Panc1 (cell line): ENCODE measurements around the gene CD226. TPM values are rescaled to one million over a fixed set of nuclear protein-coding genes. Genes with fewer than 3 reads are reported as not detected.

Experiments used
- ATAC-seq: fragments of 200-7000 bp; cut with Tn5 transposase; 2 replicates; pipeline ENCODE4 v1.9.1; 2020; ENCODE audit warnings: mild to moderate bottlenecking, moderate library complexity
- BruUV-seq: library from RNA; stranded (reverse); fragments of 400-500 nt; replicated peaks from 2 replicates; lab custom pipeline; 2021; lab: Mats Ljungman, UMichigan
- CTCF ChIA-PET: fragments of 300-600 bp; sonication (Branson Sonifier 250); formaldehyde crosslinking; loops from one replicate; lab custom pipeline; 2022; ENCODE audit warnings: antibody characterized with exemption; lab: Charles Lee
- POLR2A ChIA-PET: fragments of 300-600 bp; sonication (Branson Sonifier 250); formaldehyde crosslinking; loops from one replicate; lab custom pipeline; 2022; ENCODE audit warnings: antibody characterized with exemption; lab: Charles Lee
- DNase-seq: peaks from one replicate; pipeline ENCODE4 v3.0.0-alpha.2; 2010; ENCODE audit warnings: low read depth, low spot score
- H3K27ac ChIP-seq: 2 replicates; pipeline ENCODE4 v1.5.1; 2011; ENCODE audit warnings: mild to moderate bottlenecking, low read length, inconsistent platforms
- H3K27me3 ChIP-seq: fragments of 200-500 bp; sonication (Bioruptor generic); 2 replicates; pipeline ENCODE4 v1.6.0; 2014; ENCODE audit warnings: low read length, inconsistent platforms; ENCODE audit not compliant: control insufficient read depth, insufficient read depth
- H3K36me3 ChIP-seq: fragments of 200-500 bp; sonication (Bioruptor generic); 2 replicates; pipeline ENCODE4 v1.5.1; 2014; ENCODE audit warnings: inconsistent platforms, mild to moderate bottlenecking, low read length, moderate library complexity; ENCODE audit not compliant: control insufficient read depth, insufficient read depth
- H3K4me1 ChIP-seq: 2 replicates; pipeline ENCODE4 v1.5.1; 2011; ENCODE audit warnings: inconsistent platforms, mild to moderate bottlenecking, low read length, moderate library complexity; ENCODE audit not compliant: control insufficient read depth, insufficient read depth
- H3K4me3 ChIP-seq, 2 experiments: 2 replicates each; pipeline ENCODE4 v1.5.1; 2011 to 2012; ENCODE audit warnings: low read depth in 2 of 2, low read length in 2 of 2, mild to moderate bottlenecking in 2 of 2, inconsistent platforms in 1 of 2, moderate library complexity in 1 of 2
- H3K9me3 ChIP-seq: fragments of 200-500 bp; sonication (Bioruptor generic); 2 replicates; pipeline ENCODE4 v1.5.1; 2014; ENCODE audit warnings: low read depth, mild to moderate bottlenecking, inconsistent platforms, low read length, moderate library complexity; ENCODE audit not compliant: control insufficient read depth, insufficient read depth
- POLR2AphosphoS5 ChIP-seq: IDR thresholded peaks from 2 replicates; pipeline ENCODE4 v1.6.1; 2012; ENCODE audit warnings: mild to moderate bottlenecking, low read depth, low read length, moderate library complexity
- SIN3A ChIP-seq: IDR thresholded peaks from 2 replicates; pipeline ENCODE4 v1.6.1; 2012; ENCODE audit warnings: low read depth, mild to moderate bottlenecking, low read length, moderate library complexity, borderline replicate concordance; ENCODE audit not compliant: insufficient read depth
- TCF7L2 ChIP-seq: IDR thresholded peaks from 2 replicates; pipeline ENCODE4 v1.6.1; 2011; ENCODE audit warnings: mild to moderate bottlenecking, low read depth, low read length, inconsistent platforms
- in situ Hi-C: cut with HindIII; loops from 2 replicates; pipeline ENCODE4 v1.10.0; 2016; ENCODE audit warnings: low sequenced_read_pairs, low pct_unique_long_range_greater_than_20kb
- intact Hi-C: fragments of 100-400 bp; cut with micrococcal nuclease; formaldehyde crosslinking; loops from one replicate; pipeline ENCODE4 v1.10.0; 2022; ENCODE audit not compliant: unreplicated experiment
- total RNA-seq: library from RNA; stranded (reverse); gene quantifications from one replicate; pipeline ENCODE4 v1.2.1, GENCODE V29; 2021; ENCODE audit not compliant: unreplicated experiment
- TF ChIP-seq, protein P1 (sequence below): fragments of 450-650 bp; IDR thresholded peaks from 2 replicates; pipeline ENCODE4 v1.5.1; 2017; ENCODE audit warnings: mild to moderate bottlenecking
- TF ChIP-seq, protein P2 (sequence below), 2 experiments: IDR thresholded peaks; 2 replicates each; pipeline ENCODE4 v1.6.1; 2011 to 2012; ENCODE audit warnings: low read depth in 2 of 2, control low read depth in 1 of 2, low read length in 1 of 2, mild to moderate bottlenecking in 1 of 2, moderate library complexity in 1 of 2; ENCODE audit not compliant: insufficient read depth in 1 of 2

The CD226 gene
- total RNA-seq, 1 experiment from 2014 or later = 0.95 TPM

DNA sequence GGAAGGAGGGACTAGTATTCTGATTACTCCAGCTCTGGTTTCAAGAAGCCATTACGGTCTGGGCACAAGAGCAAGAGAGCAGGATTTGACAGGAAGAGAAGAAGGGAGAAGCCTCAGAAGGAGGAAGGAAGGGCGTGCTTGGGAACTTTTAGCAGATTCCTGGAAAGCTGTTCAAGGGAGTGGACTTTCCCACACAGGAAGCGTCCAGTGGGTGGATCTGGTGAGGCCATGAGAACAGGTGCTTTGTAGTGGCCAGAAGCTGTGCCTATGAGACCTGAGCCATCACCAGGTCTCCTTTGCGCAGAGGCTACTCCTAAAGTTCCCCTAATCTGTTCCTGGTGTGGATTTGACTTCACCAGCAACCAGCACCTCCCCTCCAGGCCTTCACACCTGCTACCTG is 62.3 kb downstream of the CD226 start:
- no TSS peak for BruUV-seq
- ChIA-PET POLR2A (no interaction called here), CTCF (no interaction called here)
- intact Hi-C loops (no loop called here), in situ Hi-C loops (no loop called here)
- no peak for TF ChIP-seq SIN3A
- no peak for TF ChIP-seq TCF7L2
- TF ChIP-seq, protein P1, sequence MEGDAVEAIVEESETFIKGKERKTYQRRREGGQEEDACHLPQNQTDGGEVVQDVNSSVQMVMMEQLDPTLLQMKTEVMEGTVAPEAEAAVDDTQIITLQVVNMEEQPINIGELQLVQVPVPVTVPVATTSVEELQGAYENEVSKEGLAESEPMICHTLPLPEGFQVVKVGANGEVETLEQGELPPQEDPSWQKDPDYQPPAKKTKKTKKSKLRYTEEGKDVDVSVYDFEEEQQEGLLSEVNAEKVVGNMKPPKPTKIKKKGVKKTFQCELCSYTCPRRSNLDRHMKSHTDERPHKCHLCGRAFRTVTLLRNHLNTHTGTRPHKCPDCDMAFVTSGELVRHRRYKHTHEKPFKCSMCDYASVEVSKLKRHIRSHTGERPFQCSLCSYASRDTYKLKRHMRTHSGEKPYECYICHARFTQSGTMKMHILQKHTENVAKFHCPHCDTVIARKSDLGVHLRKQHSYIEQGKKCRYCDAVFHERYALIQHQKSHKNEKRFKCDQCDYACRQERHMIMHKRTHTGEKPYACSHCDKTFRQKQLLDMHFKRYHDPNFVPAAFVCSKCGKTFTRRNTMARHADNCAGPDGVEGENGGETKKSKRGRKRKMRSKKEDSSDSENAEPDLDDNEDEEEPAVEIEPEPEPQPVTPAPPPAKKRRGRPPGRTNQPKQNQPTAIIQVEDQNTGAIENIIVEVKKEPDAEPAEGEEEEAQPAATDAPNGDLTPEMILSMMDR = no peak
- TF ChIP-seq POLR2AphosphoS5 = no peak
- TF ChIP-seq, protein P2, sequence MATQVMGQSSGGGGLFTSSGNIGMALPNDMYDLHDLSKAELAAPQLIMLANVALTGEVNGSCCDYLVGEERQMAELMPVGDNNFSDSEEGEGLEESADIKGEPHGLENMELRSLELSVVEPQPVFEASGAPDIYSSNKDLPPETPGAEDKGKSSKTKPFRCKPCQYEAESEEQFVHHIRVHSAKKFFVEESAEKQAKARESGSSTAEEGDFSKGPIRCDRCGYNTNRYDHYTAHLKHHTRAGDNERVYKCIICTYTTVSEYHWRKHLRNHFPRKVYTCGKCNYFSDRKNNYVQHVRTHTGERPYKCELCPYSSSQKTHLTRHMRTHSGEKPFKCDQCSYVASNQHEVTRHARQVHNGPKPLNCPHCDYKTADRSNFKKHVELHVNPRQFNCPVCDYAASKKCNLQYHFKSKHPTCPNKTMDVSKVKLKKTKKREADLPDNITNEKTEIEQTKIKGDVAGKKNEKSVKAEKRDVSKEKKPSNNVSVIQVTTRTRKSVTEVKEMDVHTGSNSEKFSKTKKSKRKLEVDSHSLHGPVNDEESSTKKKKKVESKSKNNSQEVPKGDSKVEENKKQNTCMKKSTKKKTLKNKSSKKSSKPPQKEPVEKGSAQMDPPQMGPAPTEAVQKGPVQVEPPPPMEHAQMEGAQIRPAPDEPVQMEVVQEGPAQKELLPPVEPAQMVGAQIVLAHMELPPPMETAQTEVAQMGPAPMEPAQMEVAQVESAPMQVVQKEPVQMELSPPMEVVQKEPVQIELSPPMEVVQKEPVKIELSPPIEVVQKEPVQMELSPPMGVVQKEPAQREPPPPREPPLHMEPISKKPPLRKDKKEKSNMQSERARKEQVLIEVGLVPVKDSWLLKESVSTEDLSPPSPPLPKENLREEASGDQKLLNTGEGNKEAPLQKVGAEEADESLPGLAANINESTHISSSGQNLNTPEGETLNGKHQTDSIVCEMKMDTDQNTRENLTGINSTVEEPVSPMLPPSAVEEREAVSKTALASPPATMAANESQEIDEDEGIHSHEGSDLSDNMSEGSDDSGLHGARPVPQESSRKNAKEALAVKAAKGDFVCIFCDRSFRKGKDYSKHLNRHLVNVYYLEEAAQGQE (IDR thresholded peaks at IDR 0.05; ENCODE audit: insufficient read depth in 1 of 2, low read depth in 2 of 2, low read length in 1 of 2) = no peak
- Histone ChIP-seq H3K27me3 (no peaks in the 10 kb centered on the region), H3K4me1 (no peaks in the 10 kb centered on the region), H3K4me3 (no peak overlapping the region), H3K9me3 (no peaks in the 10 kb centered on the region), H3K27ac (no peak overlapping the region), H3K36me3 (no peaks in the 10 kb centered on the region)
- DNase-seq = no peak
- ATAC-seq = no peak

DNA sequence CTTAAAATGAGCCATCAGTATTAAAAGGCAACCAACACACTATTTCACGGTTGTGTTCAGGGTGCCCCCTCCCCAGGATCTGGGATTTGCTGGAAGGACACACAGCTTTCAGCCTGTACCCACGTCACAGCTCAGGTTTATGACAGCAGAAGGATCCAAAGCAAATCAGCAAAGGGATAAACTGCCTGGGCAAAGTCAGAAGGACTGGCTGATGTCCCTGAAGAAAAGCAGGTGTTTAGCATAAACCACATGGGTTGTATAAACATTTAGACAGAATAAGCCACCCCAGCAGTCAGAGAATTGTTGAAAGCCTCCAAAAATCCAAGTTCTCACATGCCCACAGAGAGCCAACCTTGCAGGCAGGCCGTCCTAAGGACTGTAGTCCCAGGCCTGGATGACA is 63.9 kb downstream of the CD226 start:
- intact Hi-C loops = no loop called here
- ChIA-PET POLR2A (no interaction called here), CTCF (no interaction called here)
- Histone ChIP-seq H3K27me3 (no peaks in the 10 kb centered on the region), H3K4me3 (no peak overlapping the region), H3K4me1 (no peaks in the 10 kb centered on the region), H3K27ac (no peak overlapping the region), H3K9me3 (no peaks in the 10 kb centered on the region), H3K36me3 (no peaks in the 10 kb centered on the region)
- no TSS peak for BruUV-seq
- DNase-seq (no peak), ATAC-seq (no peak)
- TF ChIP-seq, protein P1 = no peak
- TF ChIP-seq SIN3A (no peak), POLR2AphosphoS5 (no peak)
- TF ChIP-seq, protein P2 (IDR thresholded peaks at IDR 0.05; ENCODE audit: insufficient read depth in 1 of 2, low read depth in 2 of 2, low read length in 1 of 2) = no peak
- in situ Hi-C loops = no loop called here
